HPDE6-E6E7 (cell line): ENCODE results near the gene TCHP.

Experiments
- DNase-seq: peaks from one replicate; pipeline ENCODE4 v3.0.0; 2011; ENCODE audit warnings: missing footprints; ENCODE audit errors: extremely low spot score

TCHP gene

DNA sequence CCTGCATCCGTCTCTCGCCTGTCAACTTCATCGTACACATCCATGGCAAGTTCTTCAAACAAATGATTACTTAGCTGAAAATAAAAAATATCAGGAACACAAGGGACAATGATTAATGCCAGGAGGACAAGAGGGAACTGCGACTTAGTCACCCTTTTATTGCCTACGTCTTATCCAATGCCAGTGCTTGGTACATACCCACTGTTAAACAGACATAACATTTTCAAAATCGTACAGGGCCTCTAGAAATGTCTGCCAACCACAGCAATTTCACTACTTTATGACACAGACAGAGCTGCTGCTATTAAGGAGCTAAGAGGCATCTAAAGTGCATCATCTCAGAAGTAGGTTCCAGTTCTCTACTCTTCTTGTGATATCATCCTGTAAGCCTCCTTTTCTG is 61.5 kb downstream of the TCHP start:
- no peak for DNase-seq

DNA sequence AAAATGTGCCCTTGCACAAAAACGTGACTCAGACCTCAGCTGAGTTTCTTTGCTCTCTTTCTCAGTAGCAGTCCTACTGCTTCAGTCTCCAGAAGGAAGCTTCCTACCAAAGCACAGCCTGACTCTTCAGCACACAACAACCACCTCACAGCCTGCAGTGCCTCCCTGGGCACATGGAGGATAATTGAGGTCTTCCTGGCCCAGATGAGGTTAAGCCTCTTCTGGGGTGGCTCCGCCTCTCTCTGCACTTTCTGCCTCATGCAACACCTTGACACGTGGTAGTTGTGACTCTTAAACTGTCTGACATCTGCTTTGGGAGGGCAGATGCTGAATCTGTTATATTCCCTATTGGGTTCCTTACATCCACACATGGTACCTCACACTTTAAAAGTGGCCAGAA is 62.3 kb downstream of the TCHP start:
- DNase-seq, result no peak

DNA sequence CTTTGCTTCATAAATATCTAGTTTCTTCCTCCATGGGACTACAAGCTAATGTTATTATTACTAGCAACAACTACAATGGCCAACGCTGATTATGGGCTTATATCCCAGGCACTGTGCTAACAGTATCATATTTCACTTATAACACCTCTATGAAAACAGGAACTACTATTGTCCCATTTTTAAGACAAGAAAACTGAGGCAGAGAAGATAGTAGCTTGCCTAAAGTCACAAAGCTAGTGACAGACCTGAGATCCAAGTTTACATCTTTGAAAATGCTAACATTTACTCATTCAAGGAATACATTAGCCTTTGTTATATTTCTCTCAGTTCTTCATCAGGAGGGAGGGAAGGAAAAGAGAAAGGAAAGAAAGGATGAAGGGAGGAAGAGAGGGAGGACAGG is 63.3 kb downstream of the TCHP start:
- DNase-seq, result no peak

DNA sequence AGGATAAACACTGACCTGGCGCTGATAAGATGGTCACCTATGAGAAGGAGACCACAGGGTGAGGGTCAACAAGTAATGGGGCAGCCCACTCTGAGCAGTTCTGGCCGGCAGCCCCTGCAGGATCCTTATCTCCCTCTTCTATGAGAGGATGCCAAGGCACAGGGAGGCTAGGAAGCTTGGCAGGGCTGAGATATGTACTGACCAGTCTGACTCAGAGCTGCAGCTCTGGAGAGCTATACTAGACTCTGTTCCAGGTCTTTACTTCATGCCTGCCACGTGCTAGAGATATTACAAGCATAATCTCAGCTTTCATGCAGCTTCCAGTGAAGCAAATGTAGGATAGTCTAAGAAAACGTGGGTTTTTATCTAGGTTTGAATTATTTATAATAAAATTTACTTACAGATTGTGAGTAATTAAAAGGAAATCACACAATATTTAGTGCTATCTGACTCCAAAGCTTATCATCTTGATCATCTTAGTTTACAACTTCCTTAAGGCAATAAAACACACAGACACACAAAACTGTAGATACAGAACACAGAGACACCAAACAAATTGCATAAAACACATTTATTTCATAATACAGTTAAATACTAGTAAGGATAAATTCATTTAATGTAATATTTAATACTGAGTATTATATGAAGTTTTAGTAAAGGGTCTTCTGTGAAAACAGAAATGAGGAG is 63.8 kb downstream of the TCHP start:
- no peak for DNase-seq

DNA sequence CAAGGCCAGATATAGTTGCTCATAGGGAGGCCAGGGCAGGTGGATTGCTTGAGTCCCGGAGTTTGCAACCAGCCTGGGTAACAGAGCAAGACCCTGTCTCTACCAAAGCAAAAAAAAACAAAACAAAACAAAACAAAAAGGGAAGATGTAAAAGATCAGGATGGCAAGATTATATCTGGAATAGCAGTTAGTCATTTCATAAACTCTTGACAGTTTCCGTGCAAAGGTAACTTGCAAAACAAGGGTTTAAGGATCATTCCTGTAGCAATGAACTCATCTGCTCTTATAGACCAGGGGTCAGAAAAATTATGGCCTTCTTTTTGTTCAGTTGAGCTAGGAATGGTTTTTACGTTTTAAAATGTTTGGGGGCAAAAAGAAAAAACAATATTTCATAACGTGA is 66.5 kb downstream of the TCHP start:
- DNase-seq, result no peak

DNA sequence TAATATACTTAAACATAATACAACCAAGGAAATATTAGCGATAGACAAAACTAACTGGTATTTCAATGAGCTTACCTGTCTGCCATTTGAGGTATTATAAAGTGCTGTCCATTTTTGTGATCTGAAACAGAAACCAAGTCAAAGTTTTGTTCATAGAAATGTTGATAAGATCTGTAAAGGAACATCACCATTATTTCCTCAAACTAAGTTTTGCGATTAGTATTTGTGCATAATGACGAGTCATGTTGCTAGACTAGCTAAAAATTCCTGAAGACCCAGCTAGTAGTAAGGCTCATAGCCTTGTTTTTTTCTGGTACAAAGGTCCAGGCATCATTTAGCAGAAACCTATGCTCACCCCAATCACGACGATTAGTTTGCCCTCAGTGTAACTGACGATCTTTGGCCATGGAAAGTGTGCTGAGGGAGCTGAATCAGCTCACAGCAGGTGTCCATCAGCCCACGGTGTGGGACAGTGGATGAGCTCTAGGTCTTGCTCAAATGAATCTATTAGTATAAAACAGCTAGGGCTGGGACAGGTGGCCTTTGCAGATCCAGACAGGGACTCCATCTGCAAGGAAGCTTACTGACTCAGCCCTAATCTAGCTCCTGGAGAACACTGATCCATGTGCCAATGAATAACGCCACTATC is 67.4 kb downstream of the TCHP start:
- no peak for DNase-seq
